Measurements from ENCODE around the gene NAGK.

NAGK gene

DNA sequence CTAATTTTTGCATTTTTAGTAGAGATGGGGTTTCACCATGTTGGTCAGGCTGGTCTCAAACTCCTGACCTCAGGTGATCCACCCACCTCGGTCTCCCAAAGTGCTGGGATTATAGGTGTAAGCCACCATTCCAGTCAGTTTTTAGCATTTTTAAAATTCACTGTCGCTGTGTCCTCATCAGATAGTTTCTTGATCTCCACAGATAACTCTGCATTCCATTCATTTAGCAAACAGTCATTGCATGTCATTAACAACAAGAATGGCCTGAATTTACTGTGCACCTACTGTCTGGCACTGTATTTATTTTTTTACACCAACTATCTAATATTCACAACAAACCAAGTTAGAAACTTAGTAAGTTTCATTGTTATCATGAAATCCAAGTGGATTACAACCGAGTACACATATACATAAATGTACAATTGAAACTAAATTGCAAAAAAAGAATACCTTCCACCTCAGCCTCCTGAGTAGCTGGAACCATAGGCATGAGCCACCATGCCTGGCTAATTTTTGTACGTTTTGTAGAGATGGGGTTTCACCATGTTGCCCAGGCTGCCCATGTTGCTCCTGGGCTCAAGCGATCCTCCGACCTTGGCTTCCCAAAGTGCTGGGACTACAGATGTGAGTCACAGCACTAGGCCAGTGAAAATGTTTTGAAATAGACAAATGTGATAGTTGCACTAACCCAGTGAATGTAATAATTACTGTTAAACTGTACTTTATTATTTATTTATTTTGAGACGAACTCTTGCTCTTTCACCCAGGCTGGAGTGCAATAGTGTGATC is 57.3 kb downstream of the NAGK start:
- H3K4me2 ChIP-seq (ENCODE audit: low read length) = no peak overlapping the region
- H3K4me3 ChIP-seq (ENCODE audit: low read length) = no peak overlapping the region
- no peaks in the 10 kb centered on the region for H3K9me2 ChIP-seq (replicated peaks; ENCODE audit: control insufficient read depth, low read length)
- peaks cover 17% of the 10 kb centered on the region for H3K4me1 ChIP-seq (ENCODE audit: control insufficient read depth, low read length)
- no peak overlapping the region for H3K27ac ChIP-seq (ENCODE audit: low read depth, low read length)
- H3K27me3 ChIP-seq (ENCODE audit: control insufficient read depth, low read length) = no peaks in the 10 kb centered on the region
- no peak for TF ChIP-seq EZH2phosphoT487 (IDR thresholded peaks at IDR 0.05; ENCODE audit: borderline replicate concordance, low read length)
- no peak for TF ChIP-seq CTCF (IDR thresholded peaks at IDR 0.05; ENCODE audit: low read depth, low read length, poor library complexity, severe bottlenecking)
- no peaks in the 10 kb centered on the region for H3K9me3 ChIP-seq (ENCODE audit: control insufficient read depth, insufficient read depth, low read length)
- no peaks in the 10 kb centered on the region for H4K20me1 ChIP-seq (ENCODE audit: control insufficient read depth, insufficient read depth, low read depth, low read length)
- H3K36me3 ChIP-seq (ENCODE audit: control insufficient read depth, low read length) = peaks cover 41% of the 10 kb centered on the region
- H3F3A ChIP-seq (ENCODE audit: control insufficient read depth, insufficient read depth) = 0 out of 2 replicates have a peak, but pooled peaks cover 2% of the 10 kb centered on the region
- H3K79me2 ChIP-seq (ENCODE audit: control insufficient read depth, low read length) = peaks cover 47% of the 10 kb centered on the region

DNA sequence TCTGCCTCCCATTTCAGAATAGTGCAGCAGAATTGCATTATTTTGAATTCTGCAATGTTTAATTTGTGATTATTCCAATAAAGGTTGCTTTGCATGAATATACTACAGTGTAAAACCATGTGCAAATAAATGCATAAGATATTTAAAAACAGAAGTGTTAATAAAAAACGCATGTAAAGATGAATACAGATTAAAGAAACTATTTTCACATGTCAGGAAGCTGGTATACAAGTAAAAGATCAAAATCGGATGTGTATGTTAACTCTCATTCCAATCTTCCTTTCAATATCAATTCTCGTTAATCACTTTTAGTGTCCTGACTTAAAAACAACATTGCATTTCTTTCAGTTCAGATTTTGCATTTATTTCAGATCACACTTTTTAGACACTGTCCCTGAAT is 58.5 kb downstream of the NAGK start:
- no peak overlapping the region for H3K4me2 ChIP-seq (ENCODE audit: low read length)
- H3K9me2 ChIP-seq (replicated peaks; ENCODE audit: control insufficient read depth, low read length) = no peaks in the 10 kb centered on the region
- H3F3A ChIP-seq (ENCODE audit: control insufficient read depth, insufficient read depth) = 0 out of 2 replicates have a peak, but pooled peaks cover 2% of the 10 kb centered on the region
- no peak overlapping the region for H3K27ac ChIP-seq (ENCODE audit: low read depth, low read length)
- H3K36me3 ChIP-seq (ENCODE audit: control insufficient read depth, low read length) = peaks cover 36% of the 10 kb centered on the region
- H4K20me1 ChIP-seq (ENCODE audit: control insufficient read depth, insufficient read depth, low read depth, low read length) = 0 out of 2 replicates have a peak, but pooled peaks cover 2% of the 10 kb centered on the region
- peaks cover 25% of the 10 kb centered on the region for H3K4me1 ChIP-seq (ENCODE audit: control insufficient read depth, low read length)
- H3K79me2 ChIP-seq (ENCODE audit: control insufficient read depth, low read length) = peaks cover 60% of the 10 kb centered on the region
- no peaks in the 10 kb centered on the region for H3K27me3 ChIP-seq (ENCODE audit: control insufficient read depth, low read length)
- TF ChIP-seq EZH2phosphoT487 (IDR thresholded peaks at IDR 0.05; ENCODE audit: borderline replicate concordance, low read length) (no peak), CTCF (IDR thresholded peaks at IDR 0.05; ENCODE audit: low read depth, low read length, poor library complexity, severe bottlenecking) (no peak)
- H3K4me3 ChIP-seq (ENCODE audit: low read length) = no peak overlapping the region
- no peaks in the 10 kb centered on the region for H3K9me3 ChIP-seq (ENCODE audit: control insufficient read depth, insufficient read depth, low read length)

Measured in DOHH2 (cell line).